ENCODE measurements around the gene HS3ST3A1.

GRCh38 chr17:13562271-13562800, 39.4 kb downstream of the HS3ST3A1 start:
- TF ChIP-seq, protein P1, sequence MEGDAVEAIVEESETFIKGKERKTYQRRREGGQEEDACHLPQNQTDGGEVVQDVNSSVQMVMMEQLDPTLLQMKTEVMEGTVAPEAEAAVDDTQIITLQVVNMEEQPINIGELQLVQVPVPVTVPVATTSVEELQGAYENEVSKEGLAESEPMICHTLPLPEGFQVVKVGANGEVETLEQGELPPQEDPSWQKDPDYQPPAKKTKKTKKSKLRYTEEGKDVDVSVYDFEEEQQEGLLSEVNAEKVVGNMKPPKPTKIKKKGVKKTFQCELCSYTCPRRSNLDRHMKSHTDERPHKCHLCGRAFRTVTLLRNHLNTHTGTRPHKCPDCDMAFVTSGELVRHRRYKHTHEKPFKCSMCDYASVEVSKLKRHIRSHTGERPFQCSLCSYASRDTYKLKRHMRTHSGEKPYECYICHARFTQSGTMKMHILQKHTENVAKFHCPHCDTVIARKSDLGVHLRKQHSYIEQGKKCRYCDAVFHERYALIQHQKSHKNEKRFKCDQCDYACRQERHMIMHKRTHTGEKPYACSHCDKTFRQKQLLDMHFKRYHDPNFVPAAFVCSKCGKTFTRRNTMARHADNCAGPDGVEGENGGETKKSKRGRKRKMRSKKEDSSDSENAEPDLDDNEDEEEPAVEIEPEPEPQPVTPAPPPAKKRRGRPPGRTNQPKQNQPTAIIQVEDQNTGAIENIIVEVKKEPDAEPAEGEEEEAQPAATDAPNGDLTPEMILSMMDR (IDR thresholded peaks at IDR 0.05; ENCODE audit: low read length): no peak
- TF ChIP-seq EZH2phosphoT487 (IDR thresholded peaks at IDR 0.05; ENCODE audit: low read length): no peak
